GM21825 (cell line): Measurements from ENCODE around the gene SCLT1.
A peak's percentile ranks its signal among the peaks of the same experiment; 100 is the strongest.
"Not testable (repeated sequence)": the region's sequence is repeated elsewhere in the genome, so short reads cannot be mapped to it uniquely, and the experiment has no call there.

Experiments
- ATAC-seq: cut with Tn5 transposase; IDR thresholded peaks from one replicate; pipeline ENCODE4 v1.9.1; 2021; ENCODE audit warnings: mild to moderate bottlenecking, moderate library complexity; ENCODE audit not compliant: unreplicated experiment

SCLT1 gene

DNA sequence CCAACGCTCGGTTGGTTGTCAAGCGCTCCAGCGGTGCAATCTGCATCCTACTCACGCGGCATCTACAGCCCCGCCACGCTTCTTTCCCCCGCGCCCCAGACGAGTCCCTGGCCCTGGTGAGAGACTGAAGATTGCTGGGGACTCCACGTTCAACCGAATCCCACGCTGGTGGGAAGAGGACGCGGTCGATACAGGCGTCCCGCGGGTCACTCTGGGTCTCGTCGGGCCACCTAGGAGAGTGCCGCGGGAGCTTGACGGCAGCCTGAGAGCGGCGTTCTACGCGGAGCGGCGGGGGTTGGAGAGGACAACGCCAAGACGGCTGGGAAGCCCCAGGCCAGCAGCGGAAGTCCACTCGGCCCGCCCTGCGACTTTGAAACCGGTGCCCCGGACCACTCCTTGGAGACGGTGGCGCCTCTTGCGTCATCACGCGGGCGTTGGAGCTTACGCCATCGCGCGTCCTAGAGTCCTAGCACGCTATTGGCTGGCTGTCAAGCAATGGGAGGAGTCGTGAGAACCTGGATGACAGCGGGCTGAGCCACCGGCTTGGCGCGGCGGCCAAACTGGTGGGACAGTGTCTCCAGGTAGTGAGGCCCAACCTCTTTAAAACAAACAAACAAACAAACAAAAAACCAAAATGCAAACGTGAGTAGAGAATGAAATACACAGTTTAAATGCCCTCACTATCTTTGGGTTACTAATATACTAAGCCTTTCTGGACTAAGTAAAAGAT, at the start of gene SCLT1:
SCLT1 (minus strand) TSS at position 349 of the 730 bp plus-strand sequence. CDS start 436 bp downstream, outside the sequence.
- peak; percentile 95 for ATAC-seq

DNA sequence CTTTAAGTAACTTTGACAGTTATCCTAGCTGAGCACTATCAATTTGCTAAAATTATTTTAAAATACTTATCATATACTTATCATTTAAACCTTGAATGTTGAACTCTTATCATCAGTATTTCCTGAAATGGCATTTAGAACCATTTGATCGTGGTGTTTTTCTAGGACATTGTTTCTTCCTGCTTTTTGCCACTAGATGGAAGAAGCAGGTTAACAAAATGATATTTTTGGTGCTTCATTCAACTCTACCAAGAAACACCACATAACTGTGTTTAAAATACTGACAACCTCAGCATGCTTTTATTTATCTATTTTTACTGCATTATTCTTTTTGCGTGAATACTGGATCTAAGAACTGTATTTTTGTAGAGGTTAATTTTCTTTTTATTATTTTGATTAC, 47.2 kb upstream of the SCLT1 start:
- no peak for ATAC-seq

DNA sequence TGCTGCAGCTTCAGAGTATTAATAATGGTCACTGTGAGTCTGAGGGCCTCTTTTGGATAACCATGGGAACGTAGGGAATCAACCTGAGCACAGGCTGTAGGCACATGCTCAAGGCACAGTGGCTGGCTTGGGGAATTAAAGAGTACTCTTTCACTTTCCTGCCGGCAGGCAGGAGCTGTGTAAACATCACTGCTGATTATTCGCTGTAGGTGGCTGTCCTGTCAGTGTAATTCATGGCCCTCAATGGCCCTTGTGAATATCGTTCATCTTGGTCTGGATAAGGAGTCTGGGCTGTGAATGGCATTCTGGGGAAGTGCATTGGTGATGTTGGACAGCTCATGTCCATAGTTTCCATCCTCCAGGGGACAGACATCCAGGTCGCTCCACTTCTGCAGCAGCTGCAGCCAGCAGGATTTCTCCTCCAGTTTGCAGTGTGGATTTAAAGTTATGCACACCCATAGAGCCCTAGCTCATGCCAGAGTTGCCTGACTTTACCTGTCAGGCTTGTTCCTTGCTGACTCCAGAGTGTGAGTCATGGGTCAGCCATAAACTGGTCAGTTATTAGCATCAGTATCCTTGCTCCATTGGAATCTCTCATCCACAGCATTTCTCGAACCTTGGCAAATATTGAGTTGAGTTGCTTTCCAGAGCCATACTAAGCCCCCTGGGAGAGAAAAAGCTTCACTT, 45.6 kb upstream of the SCLT1 start:
- no peak for ATAC-seq

DNA sequence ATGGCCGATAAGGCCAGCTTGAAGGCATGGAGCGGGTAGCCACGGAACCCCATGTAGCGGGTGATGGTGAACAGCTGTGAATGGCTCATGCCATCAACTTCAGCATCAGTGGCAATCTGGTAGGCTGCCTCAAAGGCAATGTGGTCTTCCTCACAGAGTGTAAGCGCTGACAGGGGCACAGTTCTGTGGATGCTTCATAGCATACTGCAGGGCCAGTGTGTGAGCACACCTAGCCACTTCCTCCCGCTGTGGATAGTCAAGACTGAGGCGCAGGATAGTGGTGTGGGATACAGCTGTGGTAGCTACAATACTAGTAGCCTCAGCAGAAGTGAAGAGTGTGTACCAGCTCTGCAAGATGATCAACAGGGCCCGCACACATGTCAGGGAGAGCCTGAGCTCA, 43.1 kb upstream of the SCLT1 start:
- ATAC-seq: no peak

DNA sequence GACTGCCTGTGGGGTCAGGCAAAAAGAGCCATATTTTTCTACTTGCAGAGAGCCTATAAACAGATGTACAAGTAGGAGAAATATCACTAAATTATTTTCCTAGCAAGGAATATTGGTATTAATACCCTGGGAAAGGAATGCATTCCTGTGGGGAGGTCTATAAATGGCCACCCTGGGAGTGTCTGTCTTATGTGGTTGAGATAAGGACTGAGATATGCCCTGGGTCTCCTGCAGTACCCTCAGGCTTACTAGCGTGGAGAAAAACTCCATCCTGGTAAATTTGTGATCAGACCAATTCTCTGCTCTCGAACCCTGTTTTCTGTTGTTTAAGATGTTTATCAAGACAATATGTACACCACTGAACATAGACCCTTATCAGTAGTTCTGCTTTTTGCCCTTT, 38.0 kb upstream of the SCLT1 start:
- no peak for ATAC-seq

DNA sequence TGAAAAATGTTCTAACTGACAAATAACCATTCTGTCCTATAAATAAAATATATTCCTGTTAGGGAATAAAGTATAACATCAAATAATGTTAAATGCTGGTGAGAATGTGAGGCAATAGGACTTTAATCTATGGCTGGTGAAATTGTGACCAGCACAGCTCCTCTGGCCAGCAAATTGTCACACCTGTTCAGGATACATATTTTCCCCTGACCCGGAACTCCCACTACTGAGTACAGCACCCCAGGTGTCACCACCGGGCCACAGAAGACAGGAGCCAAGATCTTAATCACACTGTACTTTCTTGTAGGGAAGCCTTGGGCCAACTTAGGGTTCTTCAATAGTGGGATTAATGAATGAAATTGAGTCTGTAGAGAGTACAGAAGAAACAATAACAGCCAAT, 35.8 kb upstream of the SCLT1 start:
- ATAC-seq: no peak

DNA sequence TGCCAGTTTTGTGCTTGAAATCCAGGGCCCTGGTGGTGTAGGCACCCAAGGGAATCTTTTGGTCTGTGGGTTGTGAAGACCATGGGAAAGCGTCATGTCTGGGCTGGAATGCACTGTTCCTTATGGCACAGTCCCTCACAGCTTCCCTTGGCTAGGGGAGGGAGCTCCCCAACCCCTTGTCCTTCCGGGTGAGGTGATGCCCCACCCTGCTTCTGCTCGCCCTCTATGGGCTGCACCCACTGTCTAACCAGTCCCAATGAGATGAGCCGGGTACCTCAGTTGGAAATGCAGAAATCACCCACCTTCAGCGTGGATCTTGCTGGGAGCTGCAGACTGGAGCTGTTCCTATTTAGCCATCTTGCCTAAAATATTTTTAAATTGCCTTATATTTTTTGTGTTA, 33.3 kb upstream of the SCLT1 start:
- ATAC-seq: not testable (repeated sequence)

DNA sequence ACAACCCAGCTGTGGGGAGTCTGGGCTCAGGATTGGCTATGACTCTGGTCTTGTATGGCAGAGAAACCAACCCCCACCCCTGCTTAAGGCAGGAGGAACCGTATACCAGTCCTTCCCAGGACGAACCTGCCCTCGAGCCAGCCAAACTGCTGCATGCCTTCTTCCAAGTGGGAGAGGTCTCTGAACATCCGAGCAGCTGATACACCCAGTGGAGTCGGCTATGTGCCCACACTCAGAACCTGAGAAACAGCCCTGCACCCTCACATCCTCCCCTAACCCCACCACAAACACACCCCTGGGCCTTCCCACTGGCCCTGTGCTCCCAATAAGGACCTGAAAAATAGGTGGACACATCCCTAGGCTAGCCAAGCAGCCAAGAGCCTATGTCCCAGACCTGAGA, 24.4 kb upstream of the SCLT1 start:
- no peak for ATAC-seq

DNA sequence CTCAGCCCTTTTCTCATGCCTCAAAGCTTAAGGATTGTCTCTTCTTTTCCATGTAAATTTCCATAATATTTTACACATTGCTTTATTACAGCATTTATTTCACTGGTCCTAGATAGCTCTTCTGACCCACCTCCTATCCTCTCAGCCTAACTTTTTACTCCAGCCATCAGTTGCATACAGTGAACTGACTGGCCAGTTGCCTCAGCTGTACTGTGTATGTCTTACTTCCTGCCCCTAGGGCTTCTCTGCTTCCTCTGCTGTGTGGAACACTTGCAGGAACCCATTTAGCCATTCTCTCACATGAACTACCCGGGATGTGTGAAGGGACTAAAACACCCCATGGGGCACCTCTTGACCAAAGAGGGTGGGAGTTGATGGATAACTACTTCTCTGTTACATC, 20.6 kb upstream of the SCLT1 start:
- ATAC-seq: no peak

DNA sequence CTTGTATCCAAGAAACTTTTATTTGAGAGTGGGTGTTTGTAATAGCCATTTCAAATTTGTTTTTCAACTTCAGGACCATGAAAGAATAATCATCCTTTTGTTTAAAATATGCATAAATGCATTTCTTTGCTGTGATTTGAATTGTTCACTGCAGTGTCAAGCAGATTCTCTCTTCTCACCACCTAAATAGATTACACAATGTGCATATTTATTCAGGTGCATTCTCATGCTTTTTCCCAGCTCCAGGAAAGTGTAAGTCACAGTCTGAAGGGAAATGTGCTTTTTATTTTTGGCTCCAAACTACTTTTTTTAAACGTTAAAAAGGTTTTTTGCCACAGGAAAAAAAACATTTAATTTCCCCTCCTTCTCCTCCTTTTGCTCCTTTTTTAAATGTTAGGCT, 20.1 kb upstream of the SCLT1 start:
- no peak for ATAC-seq

DNA sequence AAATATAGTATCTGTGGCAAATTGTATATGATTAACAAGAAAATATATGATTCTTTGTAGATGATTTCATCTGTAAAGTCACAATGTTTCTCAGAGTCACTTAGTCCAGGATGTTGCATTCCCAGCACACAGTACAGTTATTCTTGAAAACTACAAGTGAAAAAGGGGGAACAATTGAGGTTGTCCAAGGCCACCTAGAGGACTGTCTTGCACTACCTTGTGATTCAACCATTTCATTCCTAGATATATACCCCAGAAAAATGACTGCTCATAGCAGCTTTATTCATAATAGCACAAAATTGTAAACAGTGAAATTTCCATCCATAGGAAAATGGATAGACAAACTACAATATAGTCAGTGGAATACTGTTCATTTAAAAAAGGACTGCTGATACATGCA, 18.6 kb upstream of the SCLT1 start:
- ATAC-seq: no peak

DNA sequence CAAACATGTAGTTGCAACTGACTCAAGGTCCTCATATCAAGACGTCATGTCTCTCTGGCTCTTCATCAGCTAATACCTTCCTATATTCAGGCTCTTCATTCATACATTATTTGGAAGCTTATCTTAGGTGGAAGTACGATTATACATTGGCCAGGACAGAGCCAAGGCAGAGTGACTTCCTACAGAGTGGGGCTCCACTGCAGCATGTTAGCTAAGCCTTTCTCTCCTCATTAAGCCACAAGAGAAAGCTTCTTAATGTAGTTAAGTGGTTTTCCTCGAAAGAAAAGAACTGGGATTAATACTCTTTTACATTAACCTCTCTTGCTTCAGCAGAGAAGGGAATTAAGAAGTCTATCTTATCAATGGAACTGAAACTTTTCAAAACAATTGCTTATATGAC, 17.6 kb upstream of the SCLT1 start:
- ATAC-seq: no peak

DNA sequence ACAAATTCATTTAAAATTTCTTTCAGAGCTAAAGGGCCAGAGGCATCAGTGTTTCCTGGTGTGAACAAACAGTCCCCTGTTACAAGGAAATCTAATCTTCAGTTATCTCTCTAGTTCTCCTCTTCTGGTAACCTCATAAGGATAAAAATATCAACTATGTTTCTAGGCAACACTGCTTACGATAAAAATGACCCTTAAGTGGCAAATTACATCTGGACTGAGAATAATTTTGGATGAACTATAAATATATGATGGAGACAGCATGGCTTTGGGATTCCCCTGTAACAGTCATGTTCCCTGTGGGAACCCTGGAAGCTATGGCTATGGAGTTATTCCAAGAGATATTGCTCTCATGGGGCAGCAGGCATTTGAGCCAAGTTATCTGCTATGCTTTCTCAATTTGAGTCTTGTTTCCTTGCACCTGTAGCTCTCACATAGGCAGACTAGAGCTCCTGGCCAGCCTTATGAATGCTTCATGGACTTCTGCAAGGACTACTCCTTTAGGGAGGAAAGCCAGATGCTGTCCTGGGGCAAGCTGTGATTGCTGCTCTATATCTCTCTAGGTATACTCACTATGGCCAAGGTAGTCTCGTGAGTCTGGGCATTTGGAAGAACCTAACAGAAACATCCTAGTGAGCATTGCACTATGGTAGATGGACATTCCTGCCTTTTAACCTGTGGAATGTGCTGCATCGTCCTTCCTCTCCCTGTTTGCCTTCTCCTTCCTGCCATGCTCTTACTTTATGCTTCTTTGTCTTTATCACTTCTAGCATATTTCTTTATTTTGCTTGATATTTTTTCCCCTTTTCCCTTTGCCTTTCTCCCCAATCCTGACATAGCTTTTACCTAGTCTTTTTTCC, 16.9 kb upstream of the SCLT1 start:
- ATAC-seq: no peak

DNA sequence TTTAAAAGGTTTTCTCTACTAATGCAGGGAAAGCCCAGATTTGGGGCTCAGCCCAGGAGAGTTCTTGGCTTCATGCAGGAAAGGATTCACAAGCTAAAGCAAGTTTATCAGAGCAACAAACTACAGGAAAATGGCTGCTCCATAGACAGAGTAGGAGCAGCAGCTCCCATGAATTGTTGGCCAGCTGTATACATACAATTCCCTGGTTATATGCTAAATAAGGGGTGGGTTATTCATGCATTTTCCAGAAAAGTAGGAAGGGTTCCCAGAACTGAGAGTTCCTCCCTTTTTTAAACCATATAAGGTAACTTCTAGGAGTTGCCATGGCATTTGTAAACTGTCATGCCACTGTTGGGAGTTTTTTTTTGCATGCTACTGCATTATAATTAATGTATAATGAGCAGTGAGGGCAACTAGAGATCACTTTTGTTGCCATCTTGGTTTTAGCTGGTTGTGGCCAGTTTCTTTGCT, 5.2 kb upstream of the SCLT1 start:
- no peak for ATAC-seq

DNA sequence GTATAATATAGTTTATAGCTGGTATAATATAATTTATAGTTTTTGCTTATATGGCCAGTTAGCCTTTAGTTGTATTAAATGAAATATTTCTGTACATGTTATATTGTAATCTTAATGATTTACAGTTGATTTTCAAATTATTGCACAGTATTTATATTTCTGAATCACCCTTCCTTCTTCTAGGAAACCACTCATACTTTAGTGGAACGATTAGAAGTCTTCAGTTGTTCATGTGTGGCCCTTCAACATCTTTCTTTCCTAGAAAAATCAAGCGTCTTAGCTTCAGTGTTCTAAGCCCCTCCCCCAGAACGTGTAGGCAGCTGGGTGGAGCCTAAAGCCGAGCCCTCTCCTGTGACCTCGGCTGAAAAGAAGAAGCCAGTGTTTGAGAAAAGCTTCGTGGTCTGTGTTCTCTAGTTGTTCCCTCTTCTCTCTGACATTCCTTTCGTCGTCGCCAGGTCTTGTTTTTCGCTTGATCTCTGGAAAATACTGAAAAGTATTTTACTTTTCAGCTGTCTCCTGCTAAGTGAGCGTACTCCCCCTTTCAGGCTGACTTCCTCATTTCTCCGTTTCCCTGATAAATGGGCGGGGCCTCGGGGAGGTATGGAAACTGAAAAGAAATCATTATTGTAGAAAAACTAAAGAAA, 2.6 kb upstream of the SCLT1 start, which contains the start of gene C4orf33:
C4orf33 (plus strand) TSS at position 342 of the 644 bp plus-strand sequence. CDS start 6,459 bp downstream, outside the sequence.
- ATAC-seq: peak; percentile 41

DNA sequence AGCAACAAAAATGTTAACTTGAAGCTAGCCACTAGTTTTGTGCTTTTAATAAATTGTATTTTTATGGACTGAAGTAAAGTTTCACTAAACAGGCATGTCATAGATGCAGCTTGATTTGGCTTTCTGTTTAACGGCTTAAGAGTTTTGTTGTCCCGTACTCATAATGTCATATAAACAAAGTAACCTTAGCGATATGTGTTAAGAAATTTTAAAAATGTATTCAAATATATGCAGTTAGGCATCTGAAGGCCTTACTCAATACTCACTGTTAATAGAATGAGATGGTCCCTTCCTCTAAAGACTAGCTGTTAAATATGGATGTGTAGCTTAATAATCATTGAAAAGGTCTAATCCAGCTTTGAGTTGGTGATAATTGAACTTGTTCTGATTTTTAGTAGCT, 1.0 kb upstream of the SCLT1 start:
- no peak for ATAC-seq

DNA sequence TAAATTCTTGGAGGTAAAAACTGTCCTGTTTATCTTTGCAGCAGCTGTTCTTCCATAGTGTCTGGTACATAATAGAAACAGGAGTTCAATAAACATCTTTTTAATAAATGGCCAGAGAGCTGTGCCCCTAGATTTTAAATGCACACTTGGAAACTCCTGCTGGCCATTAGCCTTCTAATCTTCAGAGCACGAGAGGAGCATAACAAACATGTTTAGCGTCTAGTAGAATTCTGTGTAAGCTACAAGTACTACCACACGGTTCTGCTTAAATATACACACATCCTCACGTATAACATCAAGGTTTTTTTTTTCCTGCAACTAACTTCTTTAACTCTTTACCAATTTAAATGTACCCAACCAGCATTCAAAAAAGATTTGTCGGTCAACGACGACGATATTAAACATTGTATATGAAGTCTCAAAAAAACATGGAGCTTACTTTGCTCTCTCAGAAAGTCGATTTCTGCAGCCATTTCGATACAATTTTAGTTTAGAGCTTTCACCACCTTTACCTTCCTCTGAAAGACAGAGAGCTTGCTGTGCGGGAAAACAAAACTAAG, 628 bp downstream of the SCLT1 start:
- ATAC-seq: no peak

DNA sequence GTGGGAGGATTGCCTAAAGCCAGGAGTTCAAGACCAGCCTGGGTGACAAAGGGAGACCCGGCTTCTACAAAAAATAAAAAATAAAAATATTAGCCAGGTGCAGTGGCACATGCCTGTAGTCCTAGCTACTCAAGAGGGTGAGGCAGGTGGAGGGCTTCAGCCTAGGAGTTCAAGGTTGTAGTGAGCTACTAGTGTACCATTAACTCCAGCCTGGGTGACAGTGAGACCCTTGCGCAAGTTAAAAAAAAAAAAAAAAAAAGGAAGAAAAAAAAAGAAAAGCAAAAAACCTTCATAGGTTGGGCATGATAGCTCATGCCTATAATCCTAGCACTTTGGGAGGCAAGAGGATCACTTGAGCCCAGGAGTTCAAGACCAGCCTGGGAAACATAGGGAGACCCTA, 5.8 kb downstream of the SCLT1 start:
- no peak for ATAC-seq

DNA sequence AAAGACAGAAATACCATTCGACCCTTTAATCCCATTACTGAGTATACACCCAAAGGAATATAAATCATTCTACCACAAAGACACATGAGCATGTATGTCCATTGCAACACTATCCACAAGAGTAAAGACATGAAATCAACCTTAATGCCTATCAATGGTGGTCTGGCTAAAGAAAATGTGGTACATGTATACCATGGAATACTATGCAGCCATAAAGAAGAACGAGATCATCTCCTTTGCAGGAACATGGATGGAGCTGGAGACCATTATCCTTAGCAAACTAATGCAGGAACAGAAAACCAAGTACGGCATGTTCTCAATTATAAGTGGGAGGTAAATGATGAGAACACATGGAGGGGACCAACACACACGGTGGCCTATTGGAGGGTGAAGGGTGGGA, 7.9 kb downstream of the SCLT1 start:
- ATAC-seq: no peak

DNA sequence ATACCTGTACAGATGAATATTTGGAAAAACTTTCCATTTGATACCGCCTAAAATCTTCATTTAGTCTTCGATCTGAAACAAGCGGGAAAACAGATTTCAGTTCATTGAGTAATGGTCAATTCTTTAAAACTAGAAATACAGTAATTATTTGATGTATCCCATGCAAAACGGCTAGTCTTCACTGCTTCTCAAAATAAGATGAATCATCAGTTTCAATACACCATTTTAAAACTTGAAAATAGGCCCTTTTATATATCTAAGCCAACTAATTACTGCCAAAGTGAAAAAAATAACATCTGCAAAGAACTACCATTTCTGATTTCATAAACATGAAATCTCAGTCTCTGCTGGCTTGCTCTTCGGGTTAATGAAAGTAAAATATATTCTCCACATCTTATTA, 11.0 kb downstream of the SCLT1 start:
- ATAC-seq: no peak

DNA sequence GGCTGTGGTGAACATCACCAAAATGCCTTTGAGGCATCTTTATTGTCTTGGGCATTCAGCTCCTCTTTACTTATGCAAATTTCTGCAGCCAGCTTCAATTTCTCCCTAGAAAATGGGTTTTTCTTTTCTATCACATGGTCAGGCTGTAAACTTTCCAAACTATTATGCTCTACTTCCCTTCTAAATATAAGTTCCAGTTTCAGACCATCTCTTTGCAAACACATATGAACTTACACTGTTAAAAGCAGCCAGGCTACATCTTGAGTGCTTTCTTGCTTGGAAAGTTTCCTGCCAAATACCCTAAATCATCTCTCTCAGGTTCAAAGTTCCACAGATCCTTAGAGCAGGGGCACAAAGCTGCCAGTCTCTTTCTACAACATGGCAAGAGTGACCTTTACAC, 13.2 kb downstream of the SCLT1 start:
- ATAC-seq: no peak
